Muscle of leg (tissue), 11 donors: ENCODE measurements around the gene ATAD1. TPM values are rescaled to one million over a fixed set of nuclear protein-coding genes. Genes with fewer than 3 reads are reported as not detected.
"Not testable (repeated sequence)": the region's sequence is repeated elsewhere in the genome, so short reads cannot be mapped to it uniquely, and the experiment has no call there.

Experiments
- DNase-seq: peaks from one replicate; pipeline ENCODE4 v3.0.0; 2013
- H3K27ac ChIP-seq: one replicate; pipeline ENCODE4 v1.5.1; 2013; ENCODE audit warnings: mild to moderate bottlenecking, low read length, control low read depth
- H3K27me3 ChIP-seq: one replicate; pipeline ENCODE4 v1.6.1; 2013; ENCODE audit warnings: low read length; ENCODE audit not compliant: control insufficient read depth, insufficient read depth
- H3K36me3 ChIP-seq: one replicate; pipeline ENCODE4 v1.6.1; 2013; ENCODE audit warnings: low read length; ENCODE audit not compliant: control insufficient read depth, insufficient read depth
- H3K4me1 ChIP-seq: one replicate; pipeline ENCODE4 v1.6.1; 2013; ENCODE audit warnings: low read length; ENCODE audit not compliant: control insufficient read depth, insufficient read depth
- H3K4me3 ChIP-seq: one replicate; pipeline ENCODE4 v1.5.1; 2013; ENCODE audit warnings: low read length, control low read depth
- H3K9me3 ChIP-seq: replicated peaks from 2 replicates; pipeline ENCODE4 v1.6.1; 2013; ENCODE audit warnings: low read depth, low read length; ENCODE audit not compliant: control insufficient read depth
- WGBS: methylation state at CpG from one replicate; pipeline ENCODE4 v1.1.5; 2013; ENCODE audit warnings: missing lambda C conversion rate; ENCODE audit not compliant: insufficient coverage; 5-methylcytosine and 5-hydroxymethylcytosine counted together
- polyA plus RNA-seq, 8 donors: library from polyadenylated mRNA; unstranded; fragments of 120-200 nt; gene quantifications; one replicate each; pipeline versions ENCODE4 v1.2.1 to v1.2.3, GENCODE V29; 2013; ENCODE audit warnings: inconsistent platforms in 1 of 8, low replicate concordance in 1 of 8; ENCODE audit not compliant: insufficient read length in 8 of 8, insufficient read depth in 1 of 8
- total RNA-seq: library from RNA; stranded (reverse); fragments of 120-200 nt; gene quantifications from one replicate; pipeline ENCODE4 v1.2.4, GENCODE V29; 2013

Gene ATAD1
- total and polyA plus RNA-seq, 9 donors: 23.1 to 28.1 (median 26.6) TPM

DNA sequence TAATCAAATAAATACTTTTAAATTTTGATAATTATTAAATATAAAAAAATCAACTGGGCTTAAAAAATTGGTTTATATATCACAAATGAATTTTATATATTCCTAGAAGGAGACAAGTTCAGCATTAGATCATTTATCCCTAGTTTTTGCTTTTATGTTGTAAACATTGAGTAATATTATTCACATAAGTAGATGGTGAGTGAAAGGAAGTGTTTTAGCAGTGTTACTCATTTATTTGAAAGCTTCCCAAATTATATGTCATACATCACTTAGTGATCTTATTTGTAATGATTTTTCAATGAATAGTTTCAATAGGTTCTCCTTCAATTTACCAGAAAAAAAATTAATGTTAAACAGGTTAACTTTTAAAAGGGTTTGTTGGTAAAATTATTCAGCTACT is 29.5 kb upstream of the ATAD1 start:
- Histone ChIP-seq H3K9me3 (no peaks in the 10 kb centered on the region), H3K4me3 (no peak overlapping the region), H3K36me3 (no peaks in the 10 kb centered on the region)

DNA sequence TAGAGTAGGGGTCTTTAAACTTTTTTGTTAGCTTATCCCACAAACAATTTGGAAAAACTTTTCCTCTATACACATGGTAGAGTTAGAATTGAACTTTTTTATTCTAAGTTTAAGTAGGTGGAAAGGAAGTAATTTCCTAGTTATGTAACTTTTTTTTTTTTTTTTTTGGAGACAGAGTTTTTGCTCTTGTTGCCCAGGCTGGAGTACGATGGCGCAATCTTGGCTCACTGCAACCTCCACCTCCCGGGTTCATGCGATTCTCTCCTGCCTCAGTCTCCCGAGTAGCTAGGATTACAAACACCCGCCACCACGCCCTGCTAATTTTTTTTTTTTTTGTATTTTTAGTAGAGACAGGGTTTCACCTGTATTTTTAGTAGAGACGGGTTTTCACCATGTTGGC is 28.7 kb upstream of the ATAD1 start:
- H3K27ac ChIP-seq, DNase-seq, H3K4me1 ChIP-seq, H3K36me3 ChIP-seq, H3K4me3 ChIP-seq, H3K27me3 ChIP-seq, H3K9me3 ChIP-seq: not testable (repeated sequence)
- no CpG with 5 or more reads among the region's 8 CpGs for WGBS

More for the DNA sequence above, 29.5 kb upstream of the ATAD1 start:
- no peak for DNase-seq
- Histone ChIP-seq H3K4me1 (no peaks in the 10 kb centered on the region), H3K27ac (no peak overlapping the region), H3K27me3 (no peaks in the 10 kb centered on the region)

DNA sequence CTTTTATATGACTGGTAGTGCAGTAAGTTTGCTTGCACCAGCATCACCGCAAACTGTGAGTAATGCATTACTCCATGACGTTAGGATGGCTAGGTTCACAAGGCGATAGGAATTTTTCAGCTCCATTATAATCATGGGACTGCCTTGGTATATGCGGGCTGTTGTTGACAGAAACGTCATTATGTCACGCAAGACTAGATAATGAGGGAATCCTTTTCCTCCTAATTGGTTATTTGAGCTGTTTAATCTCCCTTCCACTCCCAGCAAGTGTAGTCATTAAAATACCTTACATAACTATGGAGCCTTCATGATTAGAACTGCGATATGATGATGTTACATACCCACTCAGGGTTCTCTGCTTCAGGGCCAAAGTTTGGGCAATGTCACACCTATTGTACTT is 28.0 kb upstream of the ATAD1 start:
- Histone ChIP-seq H3K4me1 (no peaks in the 10 kb centered on the region), H3K9me3 (no peaks in the 10 kb centered on the region), H3K4me3 (no peak overlapping the region), H3K36me3 (no peaks in the 10 kb centered on the region), H3K27ac (no peak overlapping the region), H3K27me3 (no peaks in the 10 kb centered on the region)
- 83% methylated on average over 2 of the region's 7 CpGs for whole genome bisulfite sequencing
- DNase-seq: no peak

DNA sequence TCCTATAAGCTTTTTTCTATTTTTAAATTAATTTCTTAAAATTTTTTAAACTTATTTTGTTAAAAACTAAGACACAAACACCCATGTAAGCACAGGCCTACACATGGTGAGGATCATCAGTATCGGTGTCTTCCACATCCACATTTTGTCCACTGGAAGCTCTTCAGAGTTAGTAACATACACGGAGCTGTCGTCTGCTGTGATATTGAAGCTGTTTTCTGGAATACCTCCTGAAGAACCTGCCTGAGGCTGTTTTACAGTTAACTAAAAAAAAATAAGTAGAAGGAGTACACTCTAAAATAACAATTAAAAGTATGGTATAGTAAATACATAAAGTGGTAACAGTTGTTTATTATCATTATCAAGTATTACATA is 27.6 kb upstream of the ATAD1 start:
- DNase-seq: no peak
- H3K27ac ChIP-seq: no peak overlapping the region
- H3K4me3 ChIP-seq: no peak overlapping the region
- H3K9me3 ChIP-seq: no peaks in the 10 kb centered on the region
- WGBS: no CpG with 5 or more reads among the region's 3 CpGs
- H3K27me3 ChIP-seq: no peaks in the 10 kb centered on the region
- no peaks in the 10 kb centered on the region for H3K4me1 ChIP-seq
- H3K36me3 ChIP-seq: no peaks in the 10 kb centered on the region

DNA sequence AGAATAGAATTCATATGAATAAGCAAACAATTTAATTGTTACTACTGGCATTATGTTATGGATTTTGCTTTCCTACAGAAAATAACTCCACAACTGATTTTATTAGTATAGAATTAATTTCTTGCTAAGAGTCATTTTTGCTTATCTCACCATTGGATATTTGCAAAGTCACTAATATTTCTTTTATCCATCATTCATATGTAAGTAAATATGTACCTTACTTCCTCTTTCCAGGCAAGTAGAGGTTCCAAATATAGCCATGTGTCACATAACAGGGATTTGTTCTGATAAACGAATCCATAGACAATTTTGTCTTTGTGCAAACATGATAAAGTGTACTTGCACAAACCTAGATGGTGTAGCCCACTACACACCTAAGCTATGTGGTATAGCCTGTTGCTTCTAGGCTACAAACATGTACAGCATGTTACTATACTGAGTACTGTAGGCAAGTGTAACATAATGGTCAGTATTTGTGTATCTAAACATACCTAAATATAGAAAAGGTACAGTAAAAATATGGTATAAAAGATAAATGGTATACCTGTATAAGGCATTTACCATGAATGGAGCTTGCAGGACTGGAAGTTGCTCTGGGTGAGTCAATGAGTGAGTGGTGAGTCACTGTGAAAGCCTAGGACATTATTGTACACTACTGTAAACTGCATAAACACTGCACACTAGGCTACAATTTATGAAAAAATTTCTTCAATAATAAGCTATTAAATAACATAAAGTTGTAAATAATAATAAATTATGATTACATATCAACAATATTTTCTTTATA is 27.0 kb upstream of the ATAD1 start:
- DNase-seq: no peak
- no peak overlapping the region for H3K27ac ChIP-seq
- H3K27me3 ChIP-seq: no peaks in the 10 kb centered on the region
- WGBS: no CpG with 5 or more reads among the region's 1 CpG
- no peaks in the 10 kb centered on the region for H3K9me3 ChIP-seq
- H3K4me1 ChIP-seq: no peaks in the 10 kb centered on the region
- H3K36me3 ChIP-seq: no peaks in the 10 kb centered on the region
- H3K4me3 ChIP-seq: no peak overlapping the region

DNA sequence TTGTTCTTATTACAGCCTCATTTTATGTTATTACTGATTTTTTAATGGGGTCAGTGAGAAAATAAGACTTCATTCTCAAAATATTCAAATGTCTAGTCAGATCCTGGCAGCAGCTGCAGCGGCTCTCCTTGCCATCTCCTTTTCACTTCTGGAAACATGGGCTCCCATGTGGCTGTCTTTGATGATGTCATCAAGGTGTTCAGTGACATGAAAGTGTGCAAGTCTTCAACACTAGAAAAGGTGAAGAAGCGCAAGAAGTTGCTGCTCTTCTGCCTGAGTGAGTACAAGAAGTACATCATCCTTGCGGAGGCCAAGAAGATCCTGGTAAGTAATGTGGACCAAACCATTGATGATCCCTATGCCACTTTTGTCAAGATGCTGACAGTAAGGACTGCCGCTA is 25.7 kb upstream of the ATAD1 start:
- 100% methylated on average over 3 of the region's 4 CpGs for WGBS
- H3K27ac ChIP-seq: no peak overlapping the region
- DNase-seq: no peak

DNA sequence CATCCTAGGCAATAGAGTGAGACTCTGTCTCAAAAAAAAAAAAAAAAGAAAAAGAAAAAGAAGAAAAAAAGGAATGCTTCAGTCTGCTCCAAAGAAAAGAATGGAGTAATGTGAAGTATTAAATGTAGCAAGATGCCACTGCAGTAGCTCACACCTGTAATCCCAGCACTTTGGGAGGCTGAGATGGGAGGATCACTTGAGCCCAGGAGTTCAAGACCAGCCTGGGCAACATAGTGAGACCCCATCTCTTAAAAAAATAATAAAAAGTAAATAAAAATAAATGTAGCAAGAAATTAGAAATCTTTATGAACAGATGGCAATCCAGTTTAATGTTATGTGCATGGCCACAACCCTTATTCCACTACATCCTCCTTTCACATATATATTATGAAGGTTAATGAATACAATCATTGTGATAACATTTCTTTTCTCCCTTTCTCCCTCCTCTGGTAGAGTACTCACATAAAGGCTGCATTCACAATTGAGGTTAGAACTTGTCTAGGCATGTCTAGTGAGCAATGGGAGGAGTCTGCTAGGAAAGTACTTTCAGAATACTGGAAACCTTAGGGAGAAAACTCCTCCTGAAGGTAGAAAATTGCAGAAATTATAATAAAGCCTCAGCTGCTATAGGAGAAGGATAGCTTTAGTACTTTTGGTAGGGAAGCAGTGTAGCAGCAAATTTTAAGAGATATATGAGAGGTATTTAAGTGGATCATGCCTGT is 24.9 kb upstream of the ATAD1 start:
- no peaks in the 10 kb centered on the region for H3K36me3 ChIP-seq
- H3K27me3 ChIP-seq: no peaks in the 10 kb centered on the region
- DNase-seq: no peak
- H3K4me1 ChIP-seq: no peaks in the 10 kb centered on the region
- H3K9me3 ChIP-seq: no peaks in the 10 kb centered on the region
- H3K27ac ChIP-seq: no peak overlapping the region
- H3K4me3 ChIP-seq: no peak overlapping the region

More for the DNA sequence above, 25.7 kb upstream of the ATAD1 start:
- Histone ChIP-seq H3K4me1 (no peaks in the 10 kb centered on the region), H3K36me3 (no peaks in the 10 kb centered on the region), H3K4me3 (no peak overlapping the region), H3K9me3 (no peaks in the 10 kb centered on the region), H3K27me3 (no peaks in the 10 kb centered on the region)

DNA sequence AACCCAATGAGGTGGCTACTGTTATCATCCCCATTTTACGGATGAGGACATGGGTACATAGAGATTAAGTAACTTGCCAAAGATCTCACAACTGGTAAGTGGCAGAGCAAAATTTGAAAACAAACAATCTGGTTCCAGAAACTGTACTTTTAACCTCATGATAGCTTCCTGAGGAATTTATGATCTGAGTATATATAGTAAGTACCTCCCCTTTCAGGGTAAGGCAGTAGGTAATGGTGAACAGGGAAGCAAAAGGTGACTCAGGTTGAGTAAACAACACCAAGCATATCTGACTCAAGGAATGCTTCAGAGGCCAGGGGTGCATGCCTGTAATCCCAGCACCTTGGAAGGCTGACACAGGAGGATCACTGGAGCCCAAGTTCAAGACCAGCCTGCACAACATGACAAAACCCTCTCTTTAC is 24.2 kb upstream of the ATAD1 start:
- Histone ChIP-seq H3K9me3 (no peaks in the 10 kb centered on the region), H3K36me3 (no peaks in the 10 kb centered on the region), H3K27me3 (no peaks in the 10 kb centered on the region), H3K27ac (no peak overlapping the region), H3K4me1 (no peaks in the 10 kb centered on the region), H3K4me3 (no peak overlapping the region)
- DNase-seq: no peak
- WGBS: no CpG with 5 or more reads among the region's 1 CpG

DNA sequence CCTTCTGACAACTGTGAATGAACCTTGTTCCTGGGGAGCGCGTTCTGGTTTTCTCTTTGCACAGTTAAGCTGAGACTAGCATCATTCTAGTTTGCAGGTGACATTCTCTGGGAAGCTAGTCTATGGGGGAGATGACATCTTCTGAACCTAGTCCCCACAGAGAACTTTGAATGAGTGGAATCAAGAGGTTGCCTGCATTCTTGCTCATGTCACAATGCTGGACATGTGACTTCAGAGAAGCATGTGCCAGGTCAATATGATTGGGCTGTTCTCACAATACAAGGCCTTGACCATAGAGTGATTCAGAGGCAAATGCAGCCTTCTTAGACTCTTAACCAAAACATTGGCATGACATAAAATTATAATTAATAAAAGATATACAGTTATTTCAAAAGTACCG is 23.2 kb upstream of the ATAD1 start:
- Histone ChIP-seq H3K27me3 (no peaks in the 10 kb centered on the region), H3K9me3 (no peaks in the 10 kb centered on the region), H3K36me3 (no peaks in the 10 kb centered on the region), H3K4me3 (no peak overlapping the region), H3K27ac (no peak overlapping the region), H3K4me1 (no peaks in the 10 kb centered on the region)
- no CpG with 5 or more reads among the region's 3 CpGs for WGBS
- DNase-seq: no peak

DNA sequence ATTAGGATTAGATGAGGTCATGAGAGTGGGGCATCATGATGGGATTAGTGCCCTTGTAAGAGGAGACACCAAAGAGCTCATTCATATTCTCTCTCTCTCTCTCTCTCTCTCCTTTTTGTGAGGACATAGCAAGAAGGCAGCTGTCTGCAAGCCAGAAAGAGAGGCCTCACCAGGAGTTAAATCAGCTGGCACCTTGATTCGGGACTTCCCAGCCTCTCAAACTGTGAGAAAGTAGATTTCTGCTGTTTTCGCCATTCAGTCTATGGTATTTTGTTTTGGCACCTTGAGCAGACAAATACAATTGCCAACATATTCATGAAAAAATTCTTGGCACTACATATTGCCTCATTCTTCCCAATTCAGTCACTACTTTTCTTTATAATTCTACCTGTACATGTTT is 20.6 kb upstream of the ATAD1 start:
- Histone ChIP-seq H3K4me1 (no peaks in the 10 kb centered on the region), H3K36me3 (no peaks in the 10 kb centered on the region), H3K27me3 (no peaks in the 10 kb centered on the region), H3K27ac (no peak overlapping the region), H3K4me3 (no peak overlapping the region), H3K9me3 (no peaks in the 10 kb centered on the region)
- DNase-seq: peak; percentile 10
- WGBS: no CpG with 5 or more reads among the region's 2 CpGs
